Stimulated activated CD4-positive, alpha-beta T cell treated with anti-CD3 and anti-CD28 coated beads, Interleukin-12 subunit alpha, Interleukin-12 subunit beta, amount 100 ng/mL, for 48 hours (primary cell): ENCODE measurements around the gene NRN1L.
"Not testable (repeated sequence)": the region's sequence is repeated elsewhere in the genome, so short reads cannot be mapped to it uniquely, and the experiment has no call there.

Source experiments
- DNase-seq, 3 donors: peaks; one replicate each; pipeline ENCODE4 v3.0.0-alpha.2; 2020; ENCODE audit warnings: low read depth in 2 of 3, low spot score in 1 of 3

The NRN1L gene

GRCh38 chr16:67884684-67885083, at the start of gene NRN1L:
NRN1L (plus strand) TSS chr16:67884885; CDS start chr16:67884904, 19 bp downstream.
- no peak for DNase-seq

- not testable (repeated sequence) for DNase-seq
These were observed 47.5 kb upstream of the NRN1L start for GRCh38 chr16:67837190-67837589.

GRCh38 chr16:67837811-67838210, 46.9 kb upstream of the NRN1L start:
- DNase-seq: no peak

- no peak for DNase-seq
These were observed 43.4 kb upstream of the NRN1L start for GRCh38 chr16:67841198-67841815.

GRCh38 chr16:67841816-67842508, 42.7 kb upstream of the NRN1L start, which contains the start of gene THAP11:
THAP11 (plus strand) TSS chr16:67842320; CDS start chr16:67842555, 235 bp downstream.
- DNase-seq: peak; percentile 91 to 95 (median 91)

GRCh38 chr16:67842509-67843342, 42.0 kb upstream of the NRN1L start:
- peak in 2 of 3 donors; percentile 43 to 44 for DNase-seq

- no peak for DNase-seq
These were observed 41.3 kb upstream of the NRN1L start for GRCh38 chr16:67843343-67843765.

- DNase-seq: no peak
These were observed 40.2 kb upstream of the NRN1L start for GRCh38 chr16:67844497-67844896.

GRCh38 chr16:67845291-67846062, 39.2 kb upstream of the NRN1L start:
- DNase-seq: no peak

GRCh38 chr16:67846063-67846319, 38.7 kb upstream of the NRN1L start:
- DNase-seq: no peak

- DNase-seq: peak; percentile 92 to 96 (median 93)
These were observed 38.2 kb upstream of the NRN1L start, which contains the start of gene NUTF2 for GRCh38 chr16:67846320-67847063. NUTF2 (plus strand) TSS chr16:67846933; CDS start chr16:67865131, 18,198 bp downstream.

GRCh38 chr16:67847064-67847861, 37.4 kb upstream of the NRN1L start, which contains the start of gene CENPT:
CENPT (minus strand) TSS chr16:67847693; CDS start chr16:67833859, 13,834 bp downstream.
- no peak for DNase-seq

GRCh38 chr16:67848118-67848517, 36.6 kb upstream of the NRN1L start:
- DNase-seq: no peak

- no peak for DNase-seq
These were observed 31.0 kb upstream of the NRN1L start for GRCh38 chr16:67853670-67854069.

- DNase-seq: no peak
These were observed 28.9 kb upstream of the NRN1L start for GRCh38 chr16:67855789-67856188.

GRCh38 chr16:67856927-67857546, 27.6 kb upstream of the NRN1L start:
- DNase-seq: no peak

GRCh38 chr16:67857547-67858233, 27.0 kb upstream of the NRN1L start:
- DNase-seq: no peak

- DNase-seq: no peak
These were observed 26.2 kb upstream of the NRN1L start for GRCh38 chr16:67858500-67858899.
